Putamen (tissue), 1 donor: ENCODE results near the gene SLC38A9.
"Not testable (repeated sequence)": the region's sequence is repeated elsewhere in the genome, so short reads cannot be mapped to it uniquely, and the experiment has no call there.

Experiments used
- DNase-seq: peaks from one replicate; pipeline ENCODE4 v3.0.0-alpha.2; 2016; ENCODE audit warnings: low spot score

Gene SLC38A9

GRCh38 chr5:55706230-55706629, 5.9 kb downstream of the SLC38A9 start:
- no peak for DNase-seq

DNA sequence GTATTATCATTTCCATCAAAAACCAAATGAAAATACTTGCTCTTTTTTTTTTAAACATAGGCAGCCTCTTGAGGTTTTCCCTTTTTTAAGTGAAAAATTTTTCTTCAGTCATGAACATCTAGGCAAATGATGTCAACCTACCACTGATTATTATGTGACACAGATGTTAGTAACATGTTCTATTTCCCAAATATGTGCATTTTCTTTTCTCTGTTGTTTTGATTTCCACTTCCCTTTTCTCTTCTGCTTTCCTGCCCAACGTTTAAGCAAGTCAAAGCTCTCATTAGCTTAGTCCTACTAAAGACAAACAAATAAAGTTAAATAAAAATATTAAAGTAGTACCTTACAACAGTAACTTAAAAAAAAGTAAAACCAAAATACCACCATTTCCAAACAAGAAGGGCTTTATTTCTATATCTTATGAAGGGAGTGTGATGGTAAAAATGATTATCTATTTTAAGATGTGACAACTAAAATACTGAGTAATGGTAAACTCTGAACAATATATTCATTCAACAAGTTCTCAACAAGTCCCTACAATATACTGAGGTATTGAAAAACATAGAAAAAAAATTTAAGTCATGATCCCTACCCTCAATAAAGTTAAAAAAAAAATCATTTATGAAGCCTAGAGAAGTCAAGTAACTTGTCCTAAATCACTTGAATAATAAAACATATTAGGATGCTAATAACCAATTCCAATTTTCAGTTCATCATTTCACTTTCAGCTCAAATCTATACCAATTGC, 9.4 kb downstream of the SLC38A9 start:
- DNase-seq = no peak

DNA sequence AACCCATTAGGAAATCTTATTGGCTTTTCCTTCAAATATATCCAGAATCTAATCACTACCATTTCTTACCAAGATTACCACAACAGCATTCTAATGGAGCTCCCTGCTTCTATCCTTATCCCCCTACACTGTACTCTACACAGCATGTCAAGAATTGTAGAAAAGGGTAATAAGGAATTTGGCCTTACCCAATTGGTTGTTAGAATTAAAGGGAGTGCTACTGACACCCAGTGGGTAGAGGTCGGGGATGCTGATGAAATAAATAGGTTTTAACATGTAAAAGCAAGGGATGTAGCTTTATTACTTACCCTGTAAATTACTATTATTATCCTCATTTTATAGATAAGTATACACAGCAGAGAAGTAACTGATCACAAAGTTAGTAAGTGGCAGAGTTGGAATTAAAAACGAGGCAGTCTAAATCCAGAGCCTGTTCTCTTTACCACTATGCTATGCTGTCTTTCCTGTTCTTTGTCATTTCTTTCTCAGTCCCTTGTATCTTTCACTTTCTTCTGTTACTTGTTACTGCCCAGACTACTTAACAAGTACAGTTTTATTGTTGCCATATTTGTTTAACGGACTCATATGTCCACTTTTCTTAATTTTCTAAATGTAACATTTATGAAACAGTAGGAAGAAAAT, 10.5 kb downstream of the SLC38A9 start:
- no peak for DNase-seq

DNA sequence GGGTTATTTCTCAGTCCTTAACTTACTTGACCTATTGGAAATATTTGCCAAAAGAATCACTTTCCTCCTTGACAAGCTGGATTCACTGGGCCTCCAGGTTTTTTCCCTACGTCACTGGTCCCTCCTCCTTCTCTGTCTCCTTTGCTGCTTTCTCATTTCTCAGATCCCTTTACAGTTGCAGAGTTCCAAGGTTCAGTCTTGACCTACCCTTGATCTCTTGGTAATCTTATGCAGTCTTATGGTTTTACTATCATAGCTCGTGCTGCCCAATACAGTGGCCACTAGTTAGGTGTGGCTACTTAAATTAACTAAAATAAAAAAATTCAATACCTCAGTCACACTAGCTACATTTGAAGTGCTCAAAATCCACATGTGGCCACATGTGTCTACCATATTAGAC, 11.4 kb downstream of the SLC38A9 start:
- no peak for DNase-seq

GRCh38 chr5:55699041-55699688, 13.0 kb downstream of the SLC38A9 start:
- DNase-seq = no peak

- not testable (repeated sequence) for DNase-seq
Measured at GRCh38 chr5:55696704-55697103, 15.4 kb downstream of the SLC38A9 start.

DNA sequence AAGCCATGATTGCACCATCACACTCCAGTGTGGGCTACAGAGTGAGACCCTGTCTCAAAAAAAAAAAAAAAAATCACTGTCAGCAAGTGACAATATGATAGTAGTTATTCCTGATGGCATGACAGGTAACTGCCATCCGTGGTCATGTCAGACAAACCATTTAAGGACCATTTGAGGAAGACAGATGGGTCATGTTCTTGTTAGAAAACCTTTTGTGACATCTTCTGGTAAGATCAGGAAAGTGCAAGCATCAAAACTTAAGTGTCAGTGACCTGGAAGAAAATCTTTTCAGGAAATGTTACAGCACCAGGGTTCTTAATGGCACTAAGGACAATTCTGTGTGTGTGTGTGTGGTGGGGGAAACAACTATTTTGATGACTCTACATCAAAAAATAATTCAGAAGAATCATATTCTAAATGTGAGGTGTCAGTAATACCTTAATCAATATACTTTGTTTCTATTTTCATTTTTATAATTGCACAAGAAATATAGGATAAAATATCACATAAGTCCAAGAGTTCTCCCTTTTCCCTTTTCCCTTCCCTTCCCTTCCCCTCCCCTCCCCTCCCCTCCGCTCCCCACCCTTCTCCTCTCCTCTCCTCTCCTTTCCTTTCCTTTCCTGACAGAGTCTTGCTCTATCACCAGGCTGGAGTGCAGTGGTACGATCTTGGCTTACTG, 17.8 kb downstream of the SLC38A9 start:
- DNase-seq = no peak

DNA sequence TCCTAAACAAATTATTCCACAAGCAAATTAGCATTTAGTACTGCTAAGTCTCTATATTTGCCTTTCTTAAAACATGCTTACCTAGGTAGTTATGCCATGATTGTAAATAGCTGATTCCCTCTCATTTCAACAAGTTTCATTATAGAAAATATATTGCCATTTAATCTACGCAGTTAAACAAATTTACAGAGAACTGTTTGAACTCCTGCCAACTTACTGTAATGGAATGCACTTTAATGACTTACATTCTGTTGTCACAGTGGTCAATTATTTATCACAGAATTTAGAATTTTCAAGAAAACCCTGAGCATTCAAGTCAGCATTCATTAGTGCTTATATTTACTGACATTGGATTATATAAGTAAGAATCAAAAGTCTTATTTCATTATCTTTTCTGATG, 19.6 kb downstream of the SLC38A9 start:
- DNase-seq = no peak

GRCh38 chr5:55692106-55692417, 20.1 kb downstream of the SLC38A9 start:
- DNase-seq = no peak

GRCh38 chr5:55691265-55692105, 20.6 kb downstream of the SLC38A9 start:
- peak; percentile 53 for DNase-seq

DNA sequence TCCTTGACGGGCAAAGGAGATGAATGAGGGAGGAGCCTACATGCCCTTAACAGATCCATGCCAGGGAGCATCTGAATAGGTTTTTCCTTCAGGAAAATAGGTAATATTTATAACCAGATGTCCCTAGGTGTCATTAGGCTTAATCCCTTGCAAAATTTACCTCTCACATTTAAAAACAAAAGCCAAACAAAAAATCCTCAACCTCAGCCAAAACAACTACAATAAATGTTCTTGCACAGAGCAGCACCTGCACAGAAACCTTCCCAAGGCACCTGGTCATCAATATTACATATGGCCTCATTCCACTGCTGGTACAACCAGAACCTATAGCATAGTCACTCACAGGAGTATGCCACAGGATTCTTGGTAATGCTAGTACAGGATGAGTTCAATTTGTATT, 30.1 kb downstream of the SLC38A9 start:
- DNase-seq = no peak

GRCh38 chr5:55681301-55681700, 30.8 kb downstream of the SLC38A9 start:
- no peak for DNase-seq

DNA sequence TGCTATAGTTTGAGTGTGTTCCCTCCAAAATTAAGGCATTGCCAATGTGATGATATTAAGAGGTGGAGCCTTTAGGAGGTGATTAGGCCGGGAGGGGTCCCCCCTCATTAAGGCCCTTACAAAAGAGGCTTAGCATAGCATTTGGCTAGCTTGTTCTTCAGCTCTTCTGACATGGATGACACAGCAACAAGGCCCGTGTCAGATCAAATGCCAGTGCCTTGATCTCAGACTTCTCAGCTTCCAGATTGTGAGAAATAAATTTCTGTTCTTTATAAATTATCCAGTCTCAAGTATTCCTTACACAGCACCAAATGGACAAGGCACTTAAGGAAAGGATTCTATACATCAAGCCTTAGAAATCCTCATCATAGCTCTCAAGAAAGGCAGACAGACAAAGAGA, 31.8 kb downstream of the SLC38A9 start:
- no peak for DNase-seq

GRCh38 chr5:55679556-55679955, 32.6 kb downstream of the SLC38A9 start:
- DNase-seq = no peak

DNA sequence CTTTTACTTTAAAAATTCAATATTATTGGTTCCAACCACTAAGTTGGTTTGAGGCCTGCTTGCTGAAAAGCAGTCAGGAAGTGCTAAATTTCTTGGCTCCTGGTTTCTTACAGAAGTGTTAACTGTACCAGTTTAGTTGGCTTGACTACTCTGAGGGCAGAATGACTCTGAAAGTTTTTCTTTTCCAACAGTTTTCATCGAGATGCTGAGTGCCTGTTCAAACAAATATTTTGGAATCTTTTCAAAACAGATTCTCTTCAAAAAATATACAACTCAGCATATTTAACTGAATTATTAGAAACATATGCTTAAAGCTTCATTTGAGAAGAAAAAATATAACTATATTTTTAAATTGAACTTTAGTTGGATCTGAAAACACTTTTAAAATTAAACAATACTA, 37.0 kb downstream of the SLC38A9 start:
- DNase-seq = no peak

DNA sequence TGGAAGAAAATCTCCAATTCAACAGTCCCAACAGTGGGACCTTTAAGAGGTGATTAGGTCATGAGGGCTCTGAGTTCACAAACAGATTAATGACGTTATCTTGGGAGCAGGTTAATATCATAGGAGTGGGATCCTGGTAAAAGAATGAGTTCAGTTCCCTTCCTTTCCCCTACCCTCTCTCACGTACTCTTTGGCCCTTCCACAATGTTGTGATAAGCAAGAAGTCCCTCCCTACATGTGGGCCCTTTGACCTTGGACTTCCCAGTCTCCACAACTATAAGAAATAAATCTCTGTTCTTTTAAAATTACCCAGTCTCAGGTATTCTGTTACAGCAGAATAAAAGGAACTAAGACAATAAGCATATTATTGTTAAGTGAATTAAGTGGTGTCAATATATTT, 37.8 kb downstream of the SLC38A9 start:
- DNase-seq = no peak

GRCh38 chr5:55672477-55672911, 39.6 kb downstream of the SLC38A9 start:
- peak; percentile 53 for DNase-seq

DNA sequence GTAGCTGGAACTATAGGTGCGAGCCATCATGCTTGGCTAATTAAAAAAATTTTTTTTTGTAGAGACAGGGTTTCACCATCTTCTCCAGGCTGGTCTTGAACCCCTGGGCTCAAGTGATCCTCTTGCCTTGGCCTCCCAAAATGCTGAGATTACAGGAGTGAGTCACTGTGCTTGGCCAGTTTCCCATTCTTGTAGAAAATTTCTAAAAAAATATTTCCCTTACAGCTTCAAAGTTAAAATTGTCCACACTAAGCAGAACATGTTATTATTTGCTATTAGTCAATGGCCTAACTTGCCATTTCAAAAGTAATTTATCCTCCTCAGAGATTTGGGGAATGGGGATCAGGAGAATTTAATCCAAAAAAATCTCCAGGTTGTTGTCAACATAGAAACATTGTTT, 40.1 kb downstream of the SLC38A9 start:
- no peak for DNase-seq

GRCh38 chr5:55668356-55668755, 43.8 kb downstream of the SLC38A9 start:
- no peak for DNase-seq

- no peak for DNase-seq
Measured at GRCh38 chr5:55667938-55668337, 44.2 kb downstream of the SLC38A9 start.

DNA sequence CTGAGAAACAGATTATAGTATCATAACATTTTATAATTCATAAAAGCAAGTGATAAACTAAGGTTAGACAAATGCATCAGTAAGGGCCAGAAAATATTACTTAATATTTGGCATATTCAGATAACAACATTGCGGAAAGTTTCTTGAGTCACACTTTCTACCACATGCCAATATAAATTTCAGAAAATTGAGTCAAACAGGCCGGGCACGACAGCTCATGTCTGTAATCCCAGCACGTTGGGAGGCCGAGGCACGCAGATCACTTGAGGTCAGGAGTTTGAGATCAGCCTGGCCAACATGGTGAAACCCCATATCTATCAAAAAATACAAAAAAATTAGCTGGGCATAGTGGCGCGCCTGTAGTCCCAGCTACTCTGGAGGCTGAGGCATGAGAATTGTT, 47.1 kb downstream of the SLC38A9 start:
- DNase-seq = no peak

DNA sequence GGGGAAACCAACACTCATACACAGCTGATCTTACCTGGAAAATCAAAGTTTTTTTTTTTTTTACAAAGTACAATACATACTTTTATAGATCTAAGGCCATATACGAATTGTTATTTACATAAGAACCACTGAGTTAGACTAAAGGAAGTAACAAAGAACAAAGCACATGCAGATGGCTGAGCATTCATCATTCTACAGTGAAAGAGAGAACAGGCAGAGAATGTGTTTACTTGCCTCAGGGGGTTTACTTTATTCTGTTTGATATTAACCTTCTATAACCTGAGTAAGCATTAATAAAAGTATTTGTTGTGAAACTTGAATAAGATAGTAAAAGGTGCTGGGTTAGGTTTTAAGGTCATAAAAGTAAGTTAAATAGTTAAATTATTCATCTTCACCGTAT, 54.7 kb downstream of the SLC38A9 start:
- DNase-seq = no peak
